Activated CD4-positive, alpha-beta T cell treated with anti-CD3 and anti-CD28 coated beads, Interleukin-2, amount 50 U/mL, for 48 hours (primary cell): ENCODE data around the gene MLLT3.
A peak's percentile ranks its signal among the peaks of the same experiment; 100 is the strongest.

Experiments used
- DNase-seq, 2 experiments: peaks; one replicate each; pipeline ENCODE4 v3.0.0-alpha.2; 2020

MLLT3 gene

DNA sequence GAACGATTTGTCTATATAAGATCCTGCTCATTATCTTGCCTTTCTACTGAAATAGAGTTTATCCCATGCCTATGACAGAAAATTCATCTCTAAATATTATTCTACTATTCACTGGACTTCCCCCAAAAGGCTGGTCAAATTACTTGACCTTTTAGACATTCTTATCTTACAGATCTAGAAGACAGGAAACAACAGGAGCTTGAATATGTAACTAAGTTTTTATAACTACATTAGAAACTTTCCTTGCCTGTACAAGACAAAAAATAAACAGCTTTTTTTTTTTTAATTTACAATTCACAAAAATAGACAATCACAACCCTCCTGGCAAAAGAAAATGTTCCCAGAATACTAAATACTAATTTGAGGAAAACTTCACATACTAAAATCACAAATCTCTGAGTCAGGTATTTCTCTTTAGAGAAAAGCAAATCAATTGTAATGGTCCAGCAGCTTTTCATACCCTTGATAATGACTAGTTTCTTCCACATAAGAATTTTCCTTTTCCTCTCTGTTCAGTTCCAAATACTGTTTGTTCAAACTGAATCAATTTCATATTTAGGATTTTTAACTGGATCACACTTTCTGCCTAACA, 68.6 kb downstream of the MLLT3 start:
- no peak for DNase-seq

DNA sequence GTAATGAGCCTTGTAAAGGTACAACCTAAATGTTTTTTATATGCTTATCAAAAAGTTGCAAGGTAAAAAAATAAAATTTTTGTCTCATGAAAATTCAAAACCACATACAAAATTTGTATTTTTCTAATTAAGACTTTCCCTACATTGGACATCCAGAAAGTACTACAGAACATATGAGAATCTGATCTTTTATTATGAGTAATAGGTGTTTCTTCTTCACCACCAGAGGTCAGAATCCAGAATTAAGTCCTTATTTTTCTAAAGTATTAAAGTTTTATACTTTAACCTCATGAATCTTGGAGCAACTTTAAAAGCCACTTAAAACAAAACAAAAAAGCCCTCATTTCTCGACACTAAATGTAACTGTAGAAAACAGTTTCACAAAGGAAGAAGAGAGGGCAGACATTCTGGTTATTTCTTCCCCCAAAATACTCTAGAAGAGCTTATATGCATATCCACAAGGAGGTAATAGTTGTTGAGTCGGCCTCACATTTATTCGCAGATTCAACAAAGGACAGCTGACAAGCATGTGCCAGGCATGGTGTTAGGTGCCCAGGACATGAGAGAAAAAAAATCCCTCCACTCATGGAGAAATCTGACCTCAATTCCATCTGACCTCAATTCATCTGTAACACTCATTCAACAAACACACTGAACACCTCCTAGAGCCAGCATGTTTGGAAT, 69.3 kb downstream of the MLLT3 start:
- no peak for DNase-seq

DNA sequence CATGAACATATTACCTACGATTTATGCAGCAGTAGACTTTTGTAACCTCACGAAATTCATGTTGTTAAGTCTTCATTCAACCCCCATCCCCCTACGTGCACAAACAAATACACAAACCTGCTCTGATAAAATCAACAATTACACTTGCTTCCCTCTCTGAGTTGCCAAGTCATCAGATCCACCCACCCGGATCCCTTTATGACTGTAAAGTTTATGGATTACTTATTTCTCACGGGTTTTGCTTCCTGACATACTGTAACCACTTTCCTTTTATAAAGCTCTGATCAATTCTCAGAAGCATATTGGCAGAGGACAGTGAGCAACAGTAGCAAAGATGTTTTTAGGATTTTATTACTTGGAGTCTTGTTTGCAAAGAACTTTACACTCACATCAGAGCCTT, 70.5 kb downstream of the MLLT3 start:
- peak; percentile 17 to 33 for DNase-seq

DNA sequence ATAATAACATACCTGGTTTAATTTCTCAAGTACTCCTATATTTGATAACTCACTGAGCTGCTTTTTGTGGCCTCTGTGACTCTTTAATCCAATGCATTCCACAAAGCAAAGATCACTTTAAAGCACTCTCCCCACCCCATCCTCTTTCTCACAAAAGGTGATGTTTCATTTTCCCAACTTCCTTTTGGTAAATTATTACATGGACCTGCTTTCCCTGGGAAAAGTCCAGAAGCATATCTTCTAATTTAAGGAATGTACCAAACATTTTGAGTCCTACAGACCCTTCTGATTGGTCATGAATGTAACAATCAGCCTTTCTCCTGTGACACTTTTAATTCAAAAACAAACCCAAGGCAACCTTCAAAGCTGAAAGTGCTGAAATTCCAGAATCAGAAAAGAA, 71.1 kb downstream of the MLLT3 start:
- no peak for DNase-seq

DNA sequence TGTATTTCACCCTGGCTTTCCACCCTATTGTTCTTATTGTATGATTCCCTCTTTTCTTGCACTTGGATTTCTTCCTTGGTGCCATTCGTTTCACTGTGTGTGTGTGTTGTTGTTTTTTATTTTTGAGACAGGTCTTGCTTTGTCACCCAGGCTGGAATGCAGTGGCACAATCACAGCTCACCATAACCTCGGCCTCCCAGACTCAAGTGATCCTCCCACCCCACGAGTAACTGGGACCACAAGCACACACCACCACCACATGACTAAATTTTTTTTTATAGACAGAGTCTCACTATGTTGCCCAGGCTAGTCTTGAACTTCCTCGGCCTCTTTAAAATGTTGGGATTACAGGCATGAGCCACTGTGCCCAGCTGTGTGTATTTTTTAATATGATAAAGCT, 72.0 kb downstream of the MLLT3 start:
- DNase-seq: no peak

DNA sequence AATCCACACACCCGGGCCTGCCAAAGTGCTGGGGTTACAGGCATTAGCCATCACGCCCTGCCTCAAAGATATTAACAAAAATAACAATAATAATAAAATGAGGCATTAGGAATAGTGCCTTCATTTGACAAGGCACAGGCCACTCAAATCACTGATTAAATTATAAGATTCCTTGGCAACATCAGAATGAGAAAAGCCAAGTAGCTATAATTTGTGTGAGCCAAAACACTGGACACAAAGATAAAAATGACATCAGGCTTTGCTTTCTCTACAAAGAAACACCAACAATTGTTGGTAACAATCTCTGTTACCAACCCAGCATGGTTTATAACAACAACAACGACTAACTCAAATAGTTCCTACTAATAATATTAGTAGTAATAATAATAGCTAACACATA, 73.2 kb downstream of the MLLT3 start:
- no peak for DNase-seq

DNA sequence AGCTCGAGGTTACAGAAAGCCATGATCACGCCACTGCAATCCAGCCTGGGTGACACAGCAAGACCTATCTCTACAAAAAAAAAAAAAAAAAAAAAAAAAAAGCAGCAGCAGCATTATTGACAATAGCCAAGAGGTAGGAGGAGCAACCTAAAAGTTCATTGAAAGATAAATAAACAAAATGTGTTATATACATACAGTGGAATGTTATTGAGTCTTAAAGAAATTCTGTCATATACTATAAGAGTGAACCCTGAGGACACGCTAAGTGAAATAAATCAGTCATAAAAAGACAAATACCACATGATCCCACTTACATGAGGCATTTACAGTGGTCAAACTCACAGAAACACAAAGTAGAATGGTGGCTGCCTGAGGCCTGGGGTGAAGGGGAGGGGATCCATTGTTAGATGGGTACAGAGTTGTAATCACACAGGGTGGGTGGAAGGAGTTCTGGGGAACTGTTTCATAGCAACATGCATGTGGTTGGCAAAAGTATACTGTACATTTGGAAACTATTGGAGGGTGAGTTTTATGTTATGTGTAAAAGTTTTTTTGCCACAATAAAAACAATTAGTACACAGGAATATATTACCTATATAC, 77.2 kb downstream of the MLLT3 start:
- DNase-seq: no peak

DNA sequence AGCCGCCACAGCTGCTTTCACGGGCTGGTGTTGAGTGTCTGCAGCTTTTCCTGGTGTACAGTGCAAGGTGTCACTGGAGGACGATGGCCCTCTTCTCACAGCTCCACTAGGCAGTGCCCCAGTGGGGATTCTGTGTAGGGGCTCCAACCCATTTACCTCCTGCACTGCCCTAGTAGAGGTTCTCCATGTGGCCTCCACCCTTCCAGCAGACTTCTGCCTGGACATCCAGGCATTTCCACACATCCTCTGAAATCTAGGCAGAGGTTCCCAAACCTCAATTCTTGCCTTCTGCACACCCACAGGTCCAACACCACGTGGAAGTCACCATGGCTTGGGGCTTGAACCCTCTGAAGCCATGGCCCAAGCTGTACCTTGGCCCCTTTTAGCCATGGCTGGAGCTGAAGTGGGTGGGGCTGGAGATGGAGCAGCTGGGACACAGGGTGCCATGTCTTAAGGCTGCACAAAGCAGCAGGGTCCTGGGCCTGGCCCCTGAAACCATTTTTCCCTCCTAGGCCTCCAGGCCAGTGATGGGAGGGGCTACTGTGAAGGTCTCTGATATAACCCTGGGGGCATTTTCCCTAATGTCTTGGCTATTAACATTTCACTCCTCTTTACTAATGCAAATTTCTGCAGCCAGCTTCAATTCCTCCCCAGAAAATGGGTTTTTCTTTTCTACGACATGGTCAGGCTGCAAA, 82.0 kb downstream of the MLLT3 start:
- no peak for DNase-seq

DNA sequence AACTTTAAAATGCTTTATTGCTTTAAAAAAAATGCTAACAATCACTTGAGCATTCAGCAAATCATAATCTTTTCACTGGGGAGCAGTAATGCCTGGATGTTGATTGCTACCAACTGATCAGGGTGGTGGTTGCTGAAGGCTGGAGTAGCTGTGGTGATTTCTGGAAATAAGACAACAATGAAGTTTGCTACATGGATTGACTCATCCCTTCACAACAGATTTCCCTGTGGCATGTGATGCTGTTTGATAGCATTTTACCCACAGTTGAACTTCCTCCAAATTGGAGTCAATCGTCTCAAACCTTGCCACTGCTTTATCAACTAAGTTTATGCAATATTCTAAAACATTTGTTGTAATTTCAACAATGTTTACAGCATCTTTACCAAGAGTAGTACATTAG, 83.3 kb downstream of the MLLT3 start:
- DNase-seq: no peak

DNA sequence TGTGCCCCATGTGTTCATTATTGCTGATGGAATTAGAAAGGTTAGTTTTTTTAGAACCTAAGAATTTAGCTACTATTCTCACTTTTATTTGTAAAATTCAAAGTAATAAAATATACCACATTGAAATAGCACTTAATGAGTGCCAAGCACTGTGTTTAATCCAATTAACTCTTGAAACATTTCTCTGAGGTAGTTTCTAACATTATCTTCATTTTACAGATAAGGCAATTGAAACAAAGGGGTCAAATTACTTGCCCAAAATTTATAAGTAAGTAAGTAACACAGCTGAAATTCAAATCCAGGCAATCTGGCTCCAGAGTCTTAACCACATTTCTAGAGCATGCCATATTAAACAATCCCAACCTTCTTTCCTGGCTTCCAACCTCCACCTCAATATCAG, 84.2 kb downstream of the MLLT3 start:
- no peak for DNase-seq

DNA sequence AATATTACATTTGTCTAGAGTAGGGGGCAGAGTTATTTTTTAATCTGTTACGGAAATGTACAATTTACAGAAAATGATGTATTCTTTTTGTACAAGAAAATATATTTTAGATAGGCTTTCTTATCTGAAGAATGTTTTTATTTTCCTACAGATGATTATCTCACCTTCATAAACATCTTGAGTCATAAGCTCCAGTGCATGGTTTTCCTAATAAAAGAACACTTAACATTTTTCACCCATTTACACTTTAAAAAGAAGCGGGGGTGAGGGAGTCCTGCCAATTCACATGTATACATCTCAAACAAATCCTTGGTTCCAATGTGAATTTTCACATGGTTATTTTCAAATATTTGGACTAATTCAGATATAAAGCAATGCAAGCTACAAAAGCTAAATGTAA, 85.0 kb downstream of the MLLT3 start:
- DNase-seq: no peak

DNA sequence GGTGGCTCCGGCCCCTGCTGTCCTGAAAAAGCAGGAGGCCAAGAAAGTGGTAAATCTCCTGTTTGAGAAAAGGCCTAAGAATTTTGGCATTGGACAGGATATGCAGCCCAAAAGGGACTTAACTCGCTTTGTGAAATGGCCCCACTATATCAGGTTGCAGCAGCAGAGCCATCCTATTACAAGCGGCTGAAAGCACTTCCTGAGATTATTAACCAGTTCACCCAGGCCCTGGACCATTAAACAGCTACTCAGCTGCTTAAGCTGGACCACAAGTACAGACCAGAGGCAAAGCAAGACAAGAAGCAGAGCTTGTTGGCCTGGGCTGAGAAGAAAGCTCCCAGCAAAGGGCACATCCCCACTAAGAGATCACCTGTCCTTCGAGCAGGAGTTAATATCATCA, 89.7 kb downstream of the MLLT3 start:
- no peak for DNase-seq

DNA sequence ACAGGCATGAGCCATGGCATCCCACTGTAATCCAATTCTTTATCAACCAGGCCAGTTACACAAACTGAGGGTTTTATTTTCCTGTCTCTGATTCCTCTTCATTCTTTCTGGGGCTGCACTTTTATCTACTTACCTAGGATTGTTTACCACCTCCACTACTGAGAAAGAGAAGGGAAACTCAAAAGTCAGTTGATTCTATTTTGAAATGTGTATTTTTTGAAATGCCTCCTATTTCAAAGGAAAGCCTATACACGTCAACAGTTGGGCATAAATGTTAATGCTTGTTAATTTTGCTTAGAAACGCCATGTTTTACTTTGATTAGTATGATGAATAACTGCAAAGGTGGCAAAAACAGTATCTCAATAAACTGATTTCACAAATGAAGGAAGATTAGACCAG, 92.5 kb downstream of the MLLT3 start:
- no peak for DNase-seq

DNA sequence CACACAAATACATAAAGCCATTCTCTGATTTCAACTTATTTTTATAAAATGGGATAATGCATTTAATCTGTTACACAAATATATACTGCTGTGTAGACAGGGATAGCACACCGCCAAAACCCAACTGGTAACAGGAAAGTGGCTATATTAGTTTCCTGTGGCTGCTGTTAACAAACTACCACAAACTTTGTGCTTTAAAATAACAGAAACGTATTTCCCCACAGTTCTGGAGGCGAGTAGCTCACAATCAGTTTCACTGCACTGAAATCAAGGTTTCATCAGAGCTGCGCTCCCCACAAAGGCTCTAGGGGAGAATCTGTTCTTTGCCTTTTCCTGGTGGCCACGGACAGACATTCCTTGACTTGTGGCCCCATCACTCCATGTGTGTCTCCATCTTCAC, 94.0 kb downstream of the MLLT3 start:
- no peak for DNase-seq

DNA sequence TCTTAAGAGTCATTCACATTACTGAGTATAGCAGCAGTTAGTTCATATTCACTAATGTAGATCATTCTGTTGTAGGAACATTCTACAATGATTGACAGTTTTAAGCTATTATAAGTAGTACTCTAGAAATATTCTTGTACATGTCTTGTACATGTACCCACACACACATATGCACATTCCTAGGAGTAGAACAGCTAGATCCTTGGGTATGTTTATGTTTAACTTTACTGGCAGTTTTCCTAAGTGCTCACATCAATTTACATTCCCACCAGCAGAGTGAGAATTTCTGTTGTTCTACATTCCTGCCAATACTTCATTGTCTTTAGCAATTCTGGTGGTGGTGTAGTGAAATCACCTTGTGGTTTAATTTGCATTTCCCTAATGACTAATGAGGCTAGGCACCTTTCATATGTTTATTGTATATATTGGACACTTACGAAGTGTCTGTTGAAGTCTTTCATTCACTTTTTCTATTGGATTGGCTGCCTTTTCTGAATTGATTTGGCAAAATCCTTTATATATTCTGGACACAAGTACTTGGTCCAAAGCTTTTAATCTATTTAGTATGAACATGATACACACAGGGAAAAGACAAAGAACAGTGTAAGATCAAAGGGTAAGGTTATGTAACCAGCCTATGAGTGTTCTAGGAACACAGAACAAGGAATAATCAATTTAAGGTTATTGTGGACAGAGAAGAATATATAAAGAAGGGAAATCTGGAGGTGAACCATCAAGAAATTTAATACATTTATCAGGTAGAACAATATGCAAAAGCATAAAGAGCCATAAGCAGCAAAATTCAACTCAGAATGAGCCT, 95.6 kb downstream of the MLLT3 start:
- DNase-seq: no peak

DNA sequence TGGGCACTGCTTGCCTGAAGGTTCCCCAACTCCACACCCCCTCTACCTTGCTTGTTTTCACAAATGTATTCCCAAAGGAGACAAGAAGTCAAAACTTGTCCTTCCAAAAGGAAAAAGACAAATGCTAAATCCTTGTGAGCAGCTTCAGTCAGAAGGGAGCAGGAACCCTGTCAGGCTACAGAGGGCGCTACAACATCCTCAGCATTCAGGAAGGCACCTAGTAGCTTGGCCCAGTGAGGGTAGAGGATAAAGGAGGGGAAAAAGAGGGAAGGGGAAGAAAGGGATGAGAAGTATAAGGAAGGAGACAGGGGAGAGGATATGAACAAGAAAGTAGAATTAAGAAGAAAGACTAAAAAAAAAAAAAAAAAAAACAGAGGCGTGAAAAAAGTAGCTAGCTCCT, 97.5 kb downstream of the MLLT3 start:
- DNase-seq: peak; percentile 15 to 26

DNA sequence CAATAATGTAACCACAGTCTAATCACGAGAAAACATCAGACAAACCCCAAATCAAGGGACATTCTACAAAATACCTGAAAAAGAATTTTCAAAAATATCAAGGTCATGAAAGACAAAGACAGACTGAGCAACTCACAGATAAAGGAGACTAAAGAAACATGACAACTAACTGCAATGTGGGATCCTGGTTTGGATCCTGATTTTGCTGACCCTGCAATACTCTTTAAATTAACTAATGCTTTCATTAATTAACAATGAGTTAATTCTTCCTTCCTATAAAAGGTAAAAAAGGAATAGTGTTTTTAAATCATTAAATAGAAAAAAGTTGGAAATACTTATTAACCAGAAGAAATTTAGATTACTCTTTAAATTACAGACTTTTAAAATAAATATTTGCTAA, 103.6 kb downstream of the MLLT3 start:
- DNase-seq: no peak

DNA sequence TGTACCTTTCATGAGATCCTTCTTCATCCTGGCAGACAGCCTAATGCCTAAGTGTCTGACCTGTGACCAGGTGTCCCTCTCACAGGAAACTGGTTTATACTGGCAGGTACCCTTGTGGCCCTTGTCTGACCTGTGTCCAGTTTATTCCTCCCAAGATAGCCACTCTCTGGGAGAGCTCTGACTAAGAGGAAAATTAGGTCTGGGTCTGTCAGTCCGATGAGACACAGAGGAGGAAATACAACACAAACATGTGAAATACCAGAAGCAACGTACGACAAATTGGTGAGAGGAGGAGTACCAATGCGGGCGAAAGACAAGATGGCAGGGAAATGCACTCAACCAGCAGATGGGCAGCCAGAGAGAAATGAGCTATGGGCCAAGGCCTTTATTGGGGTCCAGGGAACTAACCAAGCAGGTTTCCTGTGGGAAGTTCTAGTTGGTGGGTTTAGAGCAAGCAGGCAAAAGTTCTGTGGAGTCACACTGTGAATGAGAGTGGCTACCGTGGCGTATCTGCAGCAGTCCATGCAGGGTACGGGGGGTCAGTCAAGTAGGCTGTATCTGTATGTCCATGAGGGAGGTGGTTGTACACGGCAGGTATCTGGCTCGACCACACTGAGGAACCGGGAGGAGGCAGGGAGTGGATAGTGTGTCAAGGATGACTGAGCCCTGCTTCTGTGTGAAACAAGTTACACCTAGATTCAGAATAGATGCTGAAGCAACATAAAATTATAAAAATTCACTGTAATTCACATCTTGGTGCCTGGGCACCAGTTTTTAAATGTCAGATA, 109.0 kb downstream of the MLLT3 start:
- DNase-seq: no peak

DNA sequence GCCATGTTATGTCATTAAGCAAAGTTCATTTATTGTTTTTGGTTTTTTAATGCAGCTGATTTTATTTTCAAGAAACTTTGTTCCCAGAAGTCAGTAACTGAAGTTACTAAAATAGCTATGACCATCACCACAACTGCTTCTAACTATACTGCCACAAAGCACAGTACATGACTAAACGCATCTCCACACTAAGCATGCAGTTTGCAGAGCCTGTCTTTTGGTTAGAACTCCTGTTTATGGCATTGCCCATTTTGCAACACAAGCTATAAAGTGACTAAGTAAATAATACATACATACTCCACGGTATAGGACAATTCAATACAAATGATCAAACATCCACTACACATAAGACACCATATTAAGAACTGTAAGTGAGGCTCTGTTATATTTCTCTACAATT, 109.7 kb downstream of the MLLT3 start:
- no peak for DNase-seq

DNA sequence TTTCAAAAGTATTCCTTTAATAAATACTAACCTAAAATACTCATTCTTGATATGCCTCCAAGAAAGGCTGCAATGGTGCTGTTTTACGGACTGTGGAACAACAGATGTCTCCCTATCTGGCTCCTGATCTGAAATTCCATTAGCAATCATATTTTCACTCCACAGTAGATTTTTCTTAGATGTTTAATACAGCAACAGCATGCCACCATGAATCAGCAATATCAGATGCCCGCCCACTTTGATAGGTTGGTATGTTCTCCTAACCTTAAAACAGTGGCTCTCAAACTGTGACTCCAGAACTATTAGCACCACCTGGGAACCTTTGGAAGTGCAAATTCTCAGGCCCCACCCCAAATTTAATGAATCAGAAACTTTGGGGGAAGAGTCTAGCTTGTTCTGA, 110.2 kb downstream of the MLLT3 start:
- DNase-seq: no peak

DNA sequence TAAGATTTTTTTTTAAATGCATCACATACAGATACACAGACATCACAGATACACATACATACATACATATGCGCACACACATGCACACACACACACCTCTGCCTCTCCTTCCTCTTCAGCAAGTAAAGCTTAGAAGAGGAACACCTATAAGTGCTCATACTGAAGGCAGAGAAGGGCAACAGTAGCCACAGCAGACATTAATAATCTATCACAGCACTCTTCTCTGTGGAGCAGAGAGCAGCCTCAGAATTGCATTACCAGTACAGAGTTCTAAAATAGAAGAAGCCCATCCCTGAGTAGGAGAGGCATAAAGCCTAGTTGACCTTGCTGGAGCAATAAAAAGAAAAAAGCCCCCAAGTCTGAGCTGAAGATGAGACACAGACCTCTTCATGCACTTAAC, 110.6 kb downstream of the MLLT3 start:
- no peak for DNase-seq

DNA sequence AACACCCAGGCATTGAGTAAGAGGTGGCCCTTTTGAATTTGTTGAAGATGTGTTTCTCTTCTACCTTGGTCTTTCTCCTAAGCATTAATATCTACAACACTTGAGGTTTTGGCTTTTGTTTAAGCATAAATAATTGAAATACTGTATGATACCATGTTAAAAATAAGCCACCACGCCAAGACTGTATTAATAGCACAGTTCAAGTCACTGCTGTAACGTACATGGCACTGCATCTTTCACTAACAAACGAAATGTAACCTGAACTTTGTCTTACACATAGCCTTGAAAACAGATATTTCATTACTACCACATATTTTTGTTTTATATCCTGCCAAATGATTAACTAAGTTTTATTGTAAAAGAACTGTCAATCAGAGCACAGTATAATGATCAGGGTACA, 112.8 kb downstream of the MLLT3 start:
- no peak for DNase-seq

DNA sequence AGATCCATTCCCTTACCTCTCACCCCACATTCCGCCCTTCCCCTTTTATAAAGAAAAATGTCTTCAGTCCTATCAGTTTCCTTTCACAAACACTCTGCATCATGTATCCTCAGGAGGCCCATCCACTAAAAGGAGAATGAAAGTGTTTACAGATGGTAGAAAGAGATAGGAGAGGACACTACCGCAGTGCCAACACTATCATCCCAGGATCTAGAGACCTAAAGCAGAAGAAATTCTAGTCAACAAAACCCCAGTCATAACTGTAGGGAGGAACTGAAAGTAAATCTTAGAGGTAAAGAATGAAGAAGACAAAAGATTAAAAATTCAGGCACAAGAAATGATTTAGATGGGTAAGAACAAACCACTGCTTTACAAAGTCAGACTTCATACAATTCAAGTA, 114.1 kb downstream of the MLLT3 start:
- no peak for DNase-seq
